Activated CD8-positive, alpha-beta memory T cell treated with anti-CD3 and anti-CD28 coated beads for 1 hour (primary cell): ENCODE measurements around the gene IER5.
A peak's percentile ranks its signal among the peaks of the same experiment; 100 is the strongest.

Source experiments
- DNase-seq, 2 donors: peaks; one replicate each; pipeline ENCODE4 v3.0.0-alpha.2; 2020; ENCODE audit warnings: low read depth in 1 of 2; ENCODE audit errors: extremely low read depth in 1 of 2

Gene IER5

DNA sequence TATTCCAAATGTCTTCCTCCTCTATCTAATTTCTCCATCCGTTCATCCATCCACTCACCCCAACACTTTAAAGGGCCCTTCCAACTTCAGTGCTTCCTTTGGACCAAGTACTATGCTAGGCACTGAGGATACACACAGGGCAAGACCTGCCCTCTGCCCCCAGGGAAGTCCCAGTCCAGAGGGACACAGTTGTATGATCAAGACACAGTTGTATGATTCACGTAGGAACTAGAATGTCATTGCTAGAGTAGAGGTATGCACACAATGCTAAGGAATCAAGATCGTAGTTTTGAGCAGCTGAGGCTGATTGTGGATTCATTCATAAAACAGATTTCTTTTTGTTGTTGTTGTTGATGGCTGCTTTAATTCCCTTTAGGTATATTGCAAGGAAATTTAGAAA, 11.6 kb upstream of the IER5 start:
- DNase-seq, result no peak

DNA sequence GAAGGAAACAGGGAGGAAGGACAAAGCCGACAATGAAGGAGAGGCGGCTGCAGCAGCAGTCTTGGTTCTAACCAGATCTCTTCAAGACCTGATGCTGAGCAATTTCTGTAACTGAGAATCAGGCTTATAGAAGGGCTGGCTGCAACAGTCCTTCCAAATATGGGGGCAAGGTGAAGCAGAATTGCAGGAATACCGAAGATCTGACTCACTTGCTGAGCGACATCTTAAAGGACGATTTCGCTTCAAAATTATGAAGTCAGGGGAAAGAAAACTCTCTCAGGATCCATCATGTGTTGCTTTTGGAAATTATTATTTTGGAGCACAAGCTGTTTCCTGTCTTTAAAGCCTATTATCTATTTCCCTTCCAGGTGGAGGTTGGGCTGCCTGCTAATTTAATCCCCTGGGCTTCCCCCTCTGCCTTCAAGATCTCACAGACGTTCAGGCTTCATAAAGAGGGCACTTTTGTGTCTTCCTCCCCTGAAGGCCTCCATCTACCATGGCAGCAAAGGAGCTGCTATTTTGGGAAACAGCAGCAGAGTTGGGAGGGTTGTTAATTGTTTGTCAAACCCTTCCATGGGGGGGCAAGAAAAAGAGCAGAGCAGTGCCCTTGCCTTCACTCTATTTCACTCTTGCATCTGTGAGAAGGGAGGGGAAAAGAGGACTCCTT, 10.8 kb upstream of the IER5 start:
- DNase-seq, result no peak

DNA sequence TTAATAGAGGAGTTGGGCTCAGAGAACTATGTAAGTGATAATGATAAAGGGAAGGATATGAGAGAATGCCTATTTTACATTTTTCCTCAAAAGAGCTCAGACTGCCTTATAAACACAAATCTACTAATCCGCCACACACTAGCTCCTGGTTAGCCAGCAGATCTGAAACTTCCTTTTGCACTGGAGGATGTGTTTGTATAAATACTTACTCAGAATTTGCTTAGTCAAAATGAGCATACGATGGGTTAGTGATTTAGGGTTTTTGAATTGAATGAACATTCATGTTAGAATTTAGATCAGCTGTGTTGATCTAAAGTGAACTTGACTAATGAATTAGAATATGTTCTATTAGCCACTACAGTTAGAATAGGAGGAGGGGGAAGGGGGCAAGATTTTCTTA, 9.1 kb upstream of the IER5 start:
- no peak for DNase-seq

DNA sequence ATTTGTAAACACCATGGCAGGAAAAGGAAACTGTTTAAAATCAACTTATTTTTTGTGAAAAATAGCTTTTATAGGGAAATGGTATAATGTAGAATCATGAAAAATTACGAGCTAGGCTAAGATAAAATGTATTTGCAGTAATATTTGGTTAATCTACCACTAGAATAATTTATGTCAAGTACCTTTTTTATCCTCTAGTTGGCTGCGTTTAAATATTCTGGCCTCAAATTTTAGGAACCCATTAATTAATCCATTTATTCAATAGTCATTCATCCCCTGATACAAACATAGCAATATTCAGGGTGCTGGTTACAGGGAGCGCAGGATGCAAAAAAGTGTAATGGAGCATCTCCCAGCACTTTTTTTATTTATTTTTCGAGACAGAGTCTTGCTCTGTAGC, 8.6 kb upstream of the IER5 start:
- no peak for DNase-seq

DNA sequence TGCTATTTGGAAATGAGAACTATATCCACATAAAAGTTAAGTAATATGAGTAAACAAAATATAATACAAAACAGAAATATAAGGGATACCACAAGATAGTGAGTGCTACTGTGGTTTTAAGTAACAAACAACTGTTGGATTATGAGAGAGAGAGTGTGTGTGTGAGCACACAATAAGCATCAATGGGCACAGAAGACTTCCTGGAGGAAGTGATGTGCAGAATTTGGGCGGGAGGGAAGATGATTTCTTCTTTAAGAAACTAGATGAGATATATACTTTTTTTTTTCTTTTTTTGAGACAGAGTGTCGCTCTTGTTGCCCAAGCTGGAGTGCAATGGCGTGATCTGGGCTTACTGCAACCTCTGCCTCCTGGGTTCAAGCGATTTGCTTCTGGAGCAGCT, 7.9 kb upstream of the IER5 start:
- no peak for DNase-seq

DNA sequence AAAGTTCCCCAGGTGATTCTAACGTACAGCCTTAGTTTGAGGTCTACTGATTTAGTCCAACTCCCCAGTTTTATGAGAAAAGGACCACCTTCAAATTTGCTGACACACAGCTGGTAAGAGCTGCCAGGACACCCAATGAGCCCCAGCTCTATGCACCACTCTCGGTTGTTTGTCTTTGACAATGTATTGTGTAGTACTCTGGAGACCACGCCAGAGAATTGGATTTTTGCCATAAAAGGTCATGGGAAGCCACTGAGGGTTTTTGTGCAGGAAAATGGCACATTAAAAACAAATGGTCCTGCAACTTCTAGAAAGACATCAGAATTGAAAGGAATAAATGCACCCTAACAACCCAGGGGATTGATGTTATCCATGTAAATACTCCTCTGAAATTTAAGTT, 7.1 kb upstream of the IER5 start:
- no peak for DNase-seq

DNA sequence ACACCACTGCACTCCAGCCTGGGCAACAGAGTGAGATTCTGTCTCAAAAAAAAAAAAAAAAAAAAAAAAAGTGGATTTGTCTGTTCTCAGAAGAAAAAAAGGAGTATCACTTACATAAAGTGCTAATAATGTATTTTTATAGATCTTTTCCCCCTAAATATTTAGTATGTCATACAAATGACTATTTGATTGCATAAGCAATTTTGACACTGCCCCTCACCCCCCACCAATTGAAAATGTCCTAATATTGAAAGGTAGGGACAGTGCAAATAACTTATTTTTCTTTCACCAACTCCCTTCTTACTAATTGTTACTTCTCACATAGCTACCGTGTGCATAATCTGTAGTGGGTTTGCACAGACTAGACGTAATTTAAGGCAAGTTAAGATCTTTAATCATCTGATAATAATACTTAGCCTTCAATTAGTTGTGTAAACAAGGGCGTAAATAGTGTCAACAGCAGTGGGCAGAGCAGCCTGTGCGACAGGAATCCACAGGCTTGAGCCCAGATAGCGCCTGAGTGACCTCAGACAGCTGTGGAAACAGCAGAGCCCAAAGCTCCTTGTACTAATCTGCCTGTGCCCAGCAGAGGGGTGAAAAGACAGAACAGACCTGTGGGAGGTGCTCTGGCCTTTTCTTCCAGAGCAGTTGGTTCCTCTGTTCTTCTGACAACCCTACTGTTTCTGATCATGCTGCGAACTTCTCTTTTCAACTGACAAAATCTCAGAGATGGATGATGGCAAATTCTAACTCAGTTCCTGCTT, 4.5 kb upstream of the IER5 start:
- DNase-seq, result no peak

DNA sequence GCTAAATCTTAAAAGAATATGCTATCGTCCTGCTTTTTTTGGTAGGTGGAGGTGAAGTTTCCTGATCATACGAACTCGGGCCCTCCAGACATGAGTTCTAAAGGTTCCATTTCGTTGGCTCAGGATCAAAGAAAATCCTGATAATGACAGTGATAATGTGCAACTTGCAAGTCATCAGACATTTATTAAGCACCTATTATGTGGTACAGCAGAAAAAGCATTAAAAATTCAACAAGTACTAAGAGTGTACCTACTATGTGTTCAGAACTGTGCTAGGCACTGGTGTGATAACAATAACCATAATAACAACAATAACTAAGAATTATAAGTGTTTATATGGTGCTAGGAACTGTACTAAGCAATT, 3.9 kb upstream of the IER5 start:
- DNase-seq, result no peak

DNA sequence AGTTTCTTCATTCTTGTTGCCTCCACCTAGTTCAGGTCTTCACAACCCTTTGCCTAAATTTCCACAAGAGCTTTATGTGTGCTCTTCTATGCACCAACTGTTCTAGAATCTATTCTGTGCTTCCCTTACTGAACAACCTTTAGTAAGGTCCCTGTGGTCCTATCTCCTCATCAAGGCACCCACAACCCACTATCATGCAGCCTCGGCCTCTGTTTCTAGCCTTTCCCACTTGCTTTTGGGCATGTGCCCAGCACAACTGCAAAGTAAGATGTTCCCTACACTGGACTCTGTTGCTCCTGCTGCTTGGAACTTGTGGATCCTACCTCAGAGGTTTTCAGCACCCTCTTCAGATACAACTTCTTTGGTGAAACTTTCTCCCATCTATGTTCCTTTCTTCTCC, 2.4 kb upstream of the IER5 start:
- DNase-seq, result no peak

DNA sequence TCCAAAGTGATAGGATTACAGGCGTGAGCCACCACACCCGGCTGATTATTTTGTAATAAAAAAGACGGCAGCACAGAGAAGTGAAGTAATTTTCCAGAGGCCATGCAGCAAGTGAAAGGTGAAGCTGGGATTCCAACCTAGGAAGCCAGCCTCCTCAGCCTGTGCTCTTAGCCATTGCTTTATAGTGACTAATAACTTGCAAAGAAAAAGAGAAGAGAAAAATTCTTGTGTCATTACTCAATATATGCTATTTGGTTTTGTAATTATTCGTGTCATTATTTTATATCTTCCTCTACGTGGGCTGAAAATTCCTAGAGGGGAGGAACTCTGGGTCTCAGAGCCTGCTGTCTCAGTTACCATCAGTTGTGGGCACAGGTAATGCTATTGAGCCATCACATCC, 1.6 kb upstream of the IER5 start:
- no peak for DNase-seq

DNA sequence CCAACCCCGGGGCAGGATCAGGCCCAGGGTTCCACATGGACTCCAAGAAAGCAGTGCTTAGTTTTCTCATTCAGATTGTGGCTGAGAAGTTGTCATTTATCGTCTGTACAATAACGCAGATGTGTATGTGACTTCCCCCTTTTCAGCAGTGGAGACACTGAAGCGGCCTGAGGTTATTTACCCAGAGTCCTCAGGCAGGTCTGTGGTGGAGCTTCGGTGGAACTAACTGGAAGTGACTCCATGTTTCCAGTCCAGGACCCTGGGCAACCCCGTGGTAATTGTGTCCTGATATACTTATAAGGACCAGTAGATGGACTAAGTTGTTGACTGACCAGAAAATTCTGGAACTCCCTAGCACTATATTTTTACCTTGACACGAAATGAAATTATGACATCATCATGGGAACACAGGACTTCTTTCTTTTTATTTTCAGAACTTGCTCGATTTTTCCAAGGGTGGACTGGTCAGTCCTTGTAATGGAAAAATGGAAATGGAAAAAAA, 1.0 kb upstream of the IER5 start:
- no peak for DNase-seq

DNA sequence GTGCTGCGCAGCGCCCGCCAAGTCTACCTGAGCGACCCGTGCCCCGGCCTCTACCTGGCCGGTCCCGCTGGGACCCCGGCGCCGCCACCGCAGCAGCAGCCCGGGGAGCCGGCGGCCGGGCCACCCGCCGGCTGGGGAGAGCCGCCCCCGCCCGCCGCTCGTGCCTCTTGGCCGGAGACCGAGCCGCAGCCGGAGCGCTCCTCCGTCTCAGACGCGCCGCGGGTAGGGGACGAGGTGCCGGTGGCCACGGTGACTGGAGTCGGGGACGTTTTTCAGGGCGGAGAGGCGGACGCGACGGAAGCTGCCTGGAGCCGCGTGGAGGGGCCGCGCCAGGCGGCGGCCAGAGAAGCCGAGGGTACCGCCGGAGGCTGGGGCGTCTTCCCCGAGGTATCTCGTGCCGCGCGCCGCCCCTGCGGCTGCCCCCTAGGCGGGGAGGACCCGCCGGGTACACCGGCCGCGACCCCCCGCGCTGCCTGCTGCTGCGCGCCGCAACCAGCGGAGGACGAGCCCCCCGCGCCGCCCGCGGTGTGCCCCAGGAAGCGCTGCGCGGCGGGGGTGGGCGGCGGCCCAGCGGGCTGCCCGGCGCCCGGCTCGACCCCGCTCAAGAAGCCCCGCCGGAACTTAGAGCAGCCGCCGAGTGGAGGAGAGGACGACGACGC, 646 bp downstream of the IER5 start:
- peak in 1 of 2 donors; percentile 14 for DNase-seq

DNA sequence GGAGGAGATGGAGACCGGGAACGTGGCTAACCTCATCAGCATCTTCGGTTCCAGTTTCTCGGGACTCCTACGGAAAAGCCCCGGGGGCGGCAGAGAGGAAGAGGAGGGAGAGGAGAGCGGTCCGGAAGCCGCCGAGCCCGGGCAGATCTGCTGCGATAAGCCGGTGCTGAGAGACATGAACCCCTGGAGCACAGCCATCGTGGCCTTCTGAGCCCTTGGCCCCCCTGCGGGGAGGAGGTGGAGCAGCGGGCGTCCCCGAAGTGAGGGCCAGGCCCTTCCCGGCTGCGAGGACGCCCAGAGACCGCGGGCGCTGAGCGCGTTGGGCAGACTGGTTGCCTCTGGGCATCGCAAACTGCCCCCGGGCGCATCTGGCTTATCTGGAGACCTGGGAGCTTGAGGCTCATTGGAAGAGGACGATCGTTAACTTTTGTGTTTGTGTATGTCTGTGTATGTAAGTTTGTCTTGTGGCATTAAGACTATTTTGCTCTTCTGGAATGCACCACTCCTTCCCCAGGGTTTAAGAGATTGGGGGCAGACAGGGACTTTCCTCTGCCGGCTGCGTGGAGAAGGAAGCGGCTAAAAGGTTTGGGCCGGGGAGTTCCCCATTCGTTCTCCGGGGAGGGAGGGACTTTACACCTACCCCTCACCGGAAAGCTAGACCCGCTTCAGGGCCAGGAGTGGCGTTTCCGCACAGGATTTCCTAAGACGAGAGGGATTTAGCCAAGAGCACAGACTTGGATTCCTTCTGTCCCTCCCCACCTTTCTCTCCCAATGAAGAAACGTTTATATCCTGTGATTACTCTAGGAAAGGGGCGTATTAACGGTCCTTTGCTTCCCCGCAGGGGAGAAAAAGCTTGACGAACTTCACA, 1.4 kb downstream of the IER5 start:
- DNase-seq, result peak in 1 of 2 donors; percentile 51

DNA sequence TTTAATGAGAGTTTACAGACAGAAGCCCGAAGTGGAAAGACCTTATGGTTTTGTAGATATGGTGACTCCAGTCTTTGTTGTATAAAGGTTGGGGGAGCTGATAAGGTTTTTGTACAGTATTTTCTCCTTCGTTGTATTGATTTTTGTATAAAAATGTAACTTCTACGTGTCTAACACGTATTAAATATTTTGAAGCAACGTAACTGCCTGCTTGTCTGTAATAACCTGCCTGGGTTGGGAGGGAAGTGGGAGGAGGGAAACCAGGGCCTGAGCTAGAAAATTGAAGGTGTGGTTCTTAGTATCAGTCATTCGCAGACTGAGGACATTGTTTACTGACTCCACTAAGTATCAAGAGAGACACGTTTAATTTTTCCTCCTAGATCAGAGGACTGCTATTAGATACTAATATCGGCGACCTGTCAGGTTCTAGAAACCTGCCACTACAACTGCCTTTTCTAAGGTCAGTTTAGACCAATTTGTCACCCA, 2.2 kb downstream of the IER5 start:
- no peak for DNase-seq

DNA sequence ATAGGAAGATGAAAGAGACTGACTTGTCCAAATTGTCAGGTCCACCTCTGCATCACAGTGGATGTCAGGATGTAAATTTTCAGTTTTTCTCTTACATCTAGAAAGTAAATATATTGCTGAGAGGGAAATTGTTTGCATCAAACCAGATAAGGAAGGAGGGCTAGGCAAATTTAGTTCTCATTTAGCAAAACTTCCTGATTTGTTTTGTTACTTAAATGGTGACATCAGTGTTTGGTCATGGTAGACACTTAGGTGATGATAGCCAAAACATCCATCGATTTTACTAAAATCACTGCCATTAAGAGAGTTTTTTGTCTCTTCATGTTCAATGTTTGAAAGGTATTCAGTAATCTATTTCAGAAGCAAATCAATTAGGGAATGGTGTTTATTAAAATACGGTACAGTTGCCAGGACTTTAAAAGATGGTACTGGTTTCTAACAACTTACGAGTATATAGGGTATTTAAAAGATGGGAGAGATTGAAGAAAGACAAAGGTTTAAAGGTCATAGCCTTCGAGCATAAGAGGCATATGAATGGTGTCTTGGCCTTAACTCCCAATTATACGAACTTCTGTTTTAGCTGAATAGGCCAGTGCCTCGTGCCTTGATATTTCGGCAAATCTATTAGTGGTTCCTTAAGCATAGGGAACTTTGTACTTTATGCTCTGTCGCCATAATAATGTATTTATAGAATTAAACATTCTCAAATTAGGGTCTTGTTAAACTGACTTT, 3.0 kb downstream of the IER5 start:
- DNase-seq, result no peak

DNA sequence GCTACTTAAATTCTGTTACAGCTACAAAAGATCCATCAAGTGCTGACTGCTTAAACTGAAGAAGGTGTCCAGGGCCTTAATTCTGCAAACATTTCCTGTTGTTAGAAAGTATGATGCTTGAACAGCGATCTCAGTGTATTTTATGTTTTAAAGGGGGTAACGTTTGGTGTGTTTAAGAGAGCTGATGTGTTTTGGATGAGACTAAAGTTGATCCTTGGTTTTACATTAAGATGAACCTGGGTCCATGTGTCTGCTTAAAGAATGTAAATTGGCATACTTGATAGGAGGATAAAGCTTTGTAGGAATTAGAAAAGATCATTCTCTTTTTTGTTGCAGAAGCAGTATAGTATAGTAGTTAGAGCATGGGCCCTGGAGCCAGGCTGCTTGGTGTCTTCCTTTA, 3.6 kb downstream of the IER5 start:
- no peak for DNase-seq

DNA sequence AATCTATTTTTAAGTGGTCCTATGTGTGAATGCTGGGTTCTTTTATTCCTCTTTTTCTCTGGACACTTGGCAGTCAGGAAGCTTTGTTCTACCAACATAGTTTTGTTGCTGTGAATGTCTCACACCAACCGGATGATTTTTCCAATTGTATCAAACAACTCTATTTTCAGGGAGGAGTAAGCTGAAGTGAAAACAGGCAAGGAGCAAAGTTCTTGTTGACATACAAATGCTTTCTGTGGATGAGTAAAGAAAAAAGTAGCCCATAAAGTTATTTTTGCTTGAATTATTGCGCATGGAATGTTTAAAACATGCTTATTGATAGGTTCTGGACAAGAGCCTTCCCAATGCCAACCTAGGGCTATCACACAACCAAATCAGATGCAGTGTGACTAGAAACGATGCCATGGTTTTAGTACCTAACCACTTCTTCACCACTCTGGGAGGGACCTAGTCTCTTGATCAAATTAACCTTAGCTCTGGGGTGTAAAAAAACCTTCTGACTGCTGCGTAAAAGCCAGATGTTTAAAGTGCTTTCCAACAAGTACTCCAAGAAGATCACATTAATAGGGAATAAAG, 4.5 kb downstream of the IER5 start:
- no peak for DNase-seq

DNA sequence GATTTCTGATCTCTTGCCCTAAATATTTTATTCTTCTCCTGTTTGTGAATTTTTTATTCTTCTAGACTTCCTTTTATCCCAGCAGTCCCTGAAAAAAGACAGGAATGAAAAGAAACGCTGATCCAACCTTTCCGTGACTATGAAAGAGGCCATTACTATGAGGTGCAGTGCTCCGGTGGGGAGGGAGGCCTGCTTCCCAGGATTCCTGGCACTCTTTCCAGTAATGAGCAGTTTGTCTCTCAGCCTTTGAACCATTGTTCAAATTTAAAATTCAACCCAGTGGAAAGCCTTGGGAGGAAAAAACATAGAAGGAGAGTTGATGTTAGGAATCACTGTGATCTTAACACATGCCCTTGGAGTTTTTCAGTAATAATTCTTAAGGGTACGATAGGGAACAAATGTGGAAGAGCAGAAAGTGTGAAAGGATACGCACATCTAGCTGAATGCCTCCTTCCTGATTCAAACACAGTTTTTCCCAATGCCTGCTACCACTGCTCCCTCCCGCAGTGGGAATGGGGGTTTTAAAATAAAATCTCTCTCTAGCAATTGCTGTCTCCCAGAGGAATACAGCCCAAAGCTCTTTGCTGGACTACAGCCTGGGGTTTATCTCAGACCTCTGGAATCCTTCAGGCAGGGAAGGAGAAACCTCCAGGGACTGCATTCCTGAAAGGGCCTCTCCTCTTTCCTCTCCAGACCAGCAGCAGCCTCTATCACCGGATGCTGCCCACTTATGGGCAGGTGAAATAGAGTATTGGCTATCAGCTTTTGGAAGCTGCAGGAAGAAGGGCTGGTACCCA, 6.1 kb downstream of the IER5 start:
- DNase-seq, result no peak

DNA sequence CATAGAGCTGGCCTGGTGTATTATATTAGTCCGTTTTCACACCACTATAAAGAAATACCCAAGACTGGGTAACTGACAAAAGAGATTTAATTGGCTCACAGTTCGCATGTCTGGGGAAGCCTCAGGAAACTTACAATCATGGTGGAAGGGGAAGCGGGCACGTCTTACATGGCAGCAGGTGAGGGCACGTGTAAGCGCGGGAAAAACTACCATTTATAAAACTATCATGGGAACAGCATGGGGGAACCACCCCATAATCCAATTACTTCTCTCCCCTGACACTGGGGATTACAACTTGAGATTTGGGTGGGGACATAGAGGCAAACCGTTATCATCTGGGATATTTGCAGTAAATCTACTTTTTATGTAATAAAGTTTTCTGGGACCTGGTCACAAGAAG, 6.8 kb downstream of the IER5 start:
- DNase-seq, result no peak
